IMR-90 (cell line): ENCODE data around the gene ZNF775. TPM values are rescaled to one million over a fixed set of nuclear protein-coding genes. Genes with fewer than 3 reads are reported as not detected.
A peak's percentile ranks its signal among the peaks of the same experiment; 100 is the strongest.

Source experiments
- ATAC-seq: fragments of 200-7000 bp; cut with Tn5 transposase; 2 replicates; pipeline ENCODE4 v1.9.1; 2020; ENCODE audit warnings: low read depth, mild to moderate bottlenecking, moderate library complexity
- BruUV-seq: library from RNA; stranded (reverse); fragments of 400-500 nt; replicated peaks from 2 replicates; lab custom pipeline; 2021; lab: Mats Ljungman, UMichigan
- CTCF ChIA-PET: fragments of 300-600 bp; formaldehyde crosslinking; extraction: SDS; loops from one replicate; lab custom pipeline; 2021; ENCODE audit warnings: antibody characterized with exemption; lab: Yijun Ruan, JAX
- POLR2A ChIA-PET: fragments of 300-600 bp; sonication (Branson Sonifier 250); formaldehyde crosslinking; loops from one replicate; lab custom pipeline; 2022; ENCODE audit warnings: antibody characterized with exemption; ENCODE audit not compliant: unreplicated experiment; lab: Charles Lee
- DNase-seq: peaks from one replicate; pipeline ENCODE4 v3.0.0; 2013
- H2AFZ ChIP-seq: replicated peaks from 2 replicates; pipeline ENCODE3; 2013; ENCODE audit warnings: low read length, mild to moderate bottlenecking; ENCODE audit not compliant: poor library complexity
- H2AK5ac ChIP-seq: 2 replicates; pipeline ENCODE4 v1.6.1; 2013; ENCODE audit warnings: low read depth, low read length, inconsistent platforms
- H2AK9ac ChIP-seq: replicated peaks from 2 replicates; pipeline ENCODE3; 2013; ENCODE audit warnings: mild to moderate bottlenecking, low read depth, low read length, moderate library complexity; ENCODE audit not compliant: poor library complexity
- H2BK120ac ChIP-seq: 2 replicates; pipeline ENCODE4 v1.6.1; 2013; ENCODE audit warnings: low read depth, low read length, inconsistent platforms
- H2BK15ac ChIP-seq: 3 replicates; pipeline ENCODE4 v1.6.1; 2013; ENCODE audit warnings: low read depth, low read length, inconsistent platforms
- H2BK20ac ChIP-seq: 2 replicates; pipeline ENCODE4 v1.6.1; 2013; ENCODE audit warnings: low read depth, mild to moderate bottlenecking, inconsistent platforms, low read length, moderate library complexity
- H2BK5ac ChIP-seq: 2 replicates; pipeline ENCODE4 v1.6.1; 2013; ENCODE audit warnings: mild to moderate bottlenecking, low read depth, low read length, inconsistent platforms; ENCODE audit not compliant: poor library complexity, severe bottlenecking
- H3K14ac ChIP-seq: replicated peaks from 2 replicates; pipeline ENCODE4 v1.6.1; 2013; ENCODE audit warnings: low read depth, low read length, inconsistent platforms
- H3K18ac ChIP-seq: 2 replicates; pipeline ENCODE4 v1.6.1; 2013; ENCODE audit warnings: low read depth, low read length, control low read depth
- H3K23ac ChIP-seq: 2 replicates; pipeline ENCODE4 v1.6.1; 2013; ENCODE audit warnings: low read depth, low read length, inconsistent platforms
- H3K27ac ChIP-seq: 2 replicates; pipeline ENCODE4 v1.5.1; 2013; ENCODE audit warnings: mild to moderate bottlenecking, control low read depth, low read length; ENCODE audit not compliant: insufficient read depth
- H3K27me3 ChIP-seq: 2 replicates; pipeline ENCODE4 v1.6.1; 2013; ENCODE audit warnings: low read length; ENCODE audit not compliant: control insufficient read depth, insufficient read depth
- H3K36me3 ChIP-seq: 2 replicates; pipeline ENCODE4 v1.6.1; 2013; ENCODE audit warnings: low read length, mixed read lengths; ENCODE audit not compliant: control insufficient read depth, insufficient read depth
- H3K4ac ChIP-seq: 2 replicates; pipeline ENCODE4 v1.6.1; 2013; ENCODE audit warnings: low read depth, low read length, inconsistent platforms
- H3K4me1 ChIP-seq: 2 replicates; pipeline ENCODE4 v1.6.1; 2013; ENCODE audit warnings: low read length, mixed read lengths; ENCODE audit not compliant: control insufficient read depth, insufficient read depth
- H3K4me2 ChIP-seq: 2 replicates; pipeline ENCODE4 v1.6.1; 2013; ENCODE audit warnings: low read depth, mild to moderate bottlenecking, control low read depth, low read length, moderate library complexity
- H3K4me3 ChIP-seq: 2 replicates; pipeline ENCODE4 v1.5.1; 2013; ENCODE audit warnings: low read depth, mild to moderate bottlenecking, control low read depth, low read length, moderate library complexity; ENCODE audit not compliant: insufficient read depth
- H3K56ac ChIP-seq: 2 replicates; pipeline ENCODE4 v1.6.1; 2013; ENCODE audit warnings: low read length, inconsistent platforms; ENCODE audit not compliant: insufficient read depth; ENCODE audit errors: extremely low read depth
- H3K79me1 ChIP-seq, 2 experiments: 2 replicates each; pipeline ENCODE4 v1.6.1; 2013; ENCODE audit warnings: low read length in 2 of 2, inconsistent platforms in 1 of 2, low read depth in 1 of 2
- H3K9ac ChIP-seq: 2 replicates; pipeline ENCODE4 v1.6.1; 2013; ENCODE audit warnings: low read depth, low read length, control low read depth
- H3K9me1 ChIP-seq: 2 replicates; pipeline ENCODE4 v1.6.1; 2013; ENCODE audit warnings: low read length, inconsistent platforms; ENCODE audit not compliant: insufficient read depth
- H3K9me3 ChIP-seq: 2 replicates; pipeline ENCODE4 v1.6.1; 2013; ENCODE audit warnings: low read length; ENCODE audit not compliant: control insufficient read depth, insufficient read depth
- H4K20me1 ChIP-seq: 2 replicates; pipeline ENCODE4 v1.6.1; 2013; ENCODE audit warnings: low read length, inconsistent platforms; ENCODE audit not compliant: insufficient read depth
- H4K5ac ChIP-seq: 2 replicates; pipeline ENCODE4 v1.6.1; 2013; ENCODE audit warnings: mild to moderate bottlenecking, low read depth, low read length, control low read depth
- H4K8ac ChIP-seq, 2 experiments: 2 replicates each; pipeline ENCODE4 v1.6.1; 2013; ENCODE audit warnings: low read depth in 2 of 2, low read length in 2 of 2, control low read depth in 1 of 2, inconsistent platforms in 1 of 2
- H4K91ac ChIP-seq: 2 replicates; pipeline ENCODE4 v1.6.1; 2013; ENCODE audit warnings: low read depth, low read length, inconsistent platforms; ENCODE audit not compliant: insufficient read depth
- CTCF ChIP-seq: conservative IDR thresholded peaks from 2 replicates; pipeline ENCODE4 v1.5.1; 2012; ENCODE audit warnings: mild to moderate bottlenecking, low read depth, low read length, improper control_type of control experiment
- MXI1 ChIP-seq: IDR thresholded peaks from 2 replicates; pipeline ENCODE4 v1.6.1; 2012; ENCODE audit warnings: low read depth, mild to moderate bottlenecking, low read length, moderate library complexity, borderline replicate concordance
- RAD21 ChIP-seq: IDR thresholded peaks from 2 replicates; pipeline ENCODE4 v1.6.1; 2012; ENCODE audit warnings: low read length, improper control_type of control experiment
- WGBS, 2 experiments: methylation state at CpG; one replicate each; pipeline versions ENCODE4 v1.1.5 to v1.1.7; 2013; ENCODE audit warnings: missing lambda C conversion rate in 2 of 2; ENCODE audit not compliant: insufficient read length in 1 of 2; ENCODE audit errors: extremely low coverage in 2 of 2; 5-methylcytosine and 5-hydroxymethylcytosine counted together
- dilution Hi-C: fragments of 300-500 bp; cut with HindIII; formaldehyde crosslinking; loops from one replicate; pipeline ENCODE4 v1.14.3; 2018; ENCODE audit warnings: low sequenced_read_pairs; ENCODE audit not compliant: unreplicated experiment
- in situ Hi-C: fragments of 300-500 bp; cut with MboI; formaldehyde crosslinking; loops from 3 replicates; pipeline ENCODE4 v1.14.3; 2019; ENCODE audit warnings: low sequenced_read_pairs, inconsistent platforms, mixed read lengths
- intact Hi-C: fragments of 100-400 bp; cut with micrococcal nuclease; formaldehyde crosslinking; loops from 2 replicates; pipeline ENCODE4 v1.10.0; 2022
- polyA plus RNA-seq, 3 experiments: library from polyadenylated mRNA; depleted of rRNA; stranded (reverse); fragments of >200 nt; gene quantifications; 2 replicates each; pipeline ENCODE4 v1.2.3, GENCODE V29; 2012; ENCODE audit warnings: low replicate concordance in 1 of 3
- total RNA-seq: library from RNA; depleted of rRNA; stranded (reverse); fragments of >200 nt; gene quantifications from 2 replicates; pipeline ENCODE4 v1.2.3, GENCODE V29; 2012

The ZNF775 gene
- total and polyA plus RNA-seq, 2 of the 4 experiments (the other 2 are of a cell fraction) = 1.4 to 2.6 TPM

DNA sequence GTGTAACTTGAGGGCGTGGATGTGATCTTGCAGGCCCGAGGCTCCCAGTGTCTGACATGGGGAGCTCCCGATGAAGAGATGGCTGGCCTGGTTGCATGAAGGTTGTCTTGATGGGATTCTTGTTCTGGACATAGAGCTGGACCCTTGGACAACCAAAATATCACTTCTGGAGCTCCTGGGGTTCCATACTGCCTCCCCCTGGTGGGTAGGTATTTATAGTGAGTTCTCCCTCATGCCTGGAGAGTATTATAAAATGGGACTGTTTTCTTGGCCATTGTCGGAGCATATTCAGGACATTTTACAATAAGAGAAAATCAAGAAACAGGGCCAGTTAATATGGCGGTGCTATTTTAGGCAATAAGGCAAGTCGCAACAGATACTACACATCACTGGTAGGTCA, 38.7 kb downstream of the ZNF775 start:
- no peak overlapping the region for H3K14ac ChIP-seq
- no peak overlapping the region for H2BK5ac ChIP-seq
- no peak overlapping the region for H2AK9ac ChIP-seq
- H3K4ac ChIP-seq = no peak overlapping the region
- no peak overlapping the region for H2BK15ac ChIP-seq
- H4K91ac ChIP-seq = no peak overlapping the region
- no peak overlapping the region for H2AFZ ChIP-seq
- no TSS peak for BruUV-seq
- TF ChIP-seq RAD21 = no peak
- no peak for TF ChIP-seq MXI1
- TF ChIP-seq CTCF = 0 out of 2 replicates have a peak, but pooled peaks have one; percentile 9
- H3K18ac ChIP-seq = no peak overlapping the region
- DNase-seq (no peak), ATAC-seq (no peak)
- dilution Hi-C loops = no loop called here
- no peak overlapping the region for H2AK5ac ChIP-seq
- H3K79me1 ChIP-seq = no peaks in the 10 kb centered on the region
- H3K27me3 ChIP-seq = no peaks in the 10 kb centered on the region
- H3K4me3 ChIP-seq = no peak overlapping the region
- POLR2A ChIA-PET = no interaction called here
- no peak overlapping the region for H4K8ac ChIP-seq
- H4K5ac ChIP-seq = no peak overlapping the region
- H2BK120ac ChIP-seq = no peak overlapping the region
- in situ Hi-C loops = loop anchor here (25.0 kb wide), 2 partner anchors 556 to 569 kb away; partner anchors contain the start of genes ATP6V0E2, KCNH2 and NOS3
- H3K9ac ChIP-seq = no peak overlapping the region
- H3K4me2 ChIP-seq = no peak overlapping the region
- no CpG with 5 or more reads among the region's 6 CpGs for WGBS, 2 experiments
- intact Hi-C loops = no loop called here
- H3K56ac ChIP-seq = no peak overlapping the region
- H3K4me1 ChIP-seq = no peaks in the 10 kb centered on the region
- CTCF ChIA-PET = interaction anchor here (0.7 kb wide), 1 partner anchor 568 kb away, joined by 3 read pairs; no protein-coding TSS in a partner anchor
- H3K9me1 ChIP-seq = no peaks in the 10 kb centered on the region
- no peak overlapping the region for H3K23ac ChIP-seq
- H3K9me3 ChIP-seq = no peaks in the 10 kb centered on the region
- no peak overlapping the region for H2BK20ac ChIP-seq
- no peaks in the 10 kb centered on the region for H4K20me1 ChIP-seq
- no peaks in the 10 kb centered on the region for H3K36me3 ChIP-seq
- no peak overlapping the region for H3K27ac ChIP-seq
